Neuronal stem cell (in vitro differentiated cells): Measurements from ENCODE around the gene NR5A2. TPM values are rescaled to one million over a fixed set of nuclear protein-coding genes. Genes with fewer than 3 reads are reported as not detected.

Experiments
- DNase-seq: peaks from one replicate; pipeline ENCODE4 v3.0.0-alpha.2; 2013; ENCODE audit warnings: low spot score
- H2AFZ ChIP-seq: one replicate; pipeline ENCODE4 v1.6.1; 2013; ENCODE audit warnings: mild to moderate bottlenecking, low read length, inconsistent platforms
- H2AK5ac ChIP-seq: 2 replicates; pipeline ENCODE4 v1.6.1; 2013; ENCODE audit warnings: low read depth, mild to moderate bottlenecking, inconsistent platforms, low read length, moderate library complexity, mixed read lengths
- H2BK120ac ChIP-seq: 2 replicates; pipeline ENCODE4 v1.6.1; 2013; ENCODE audit warnings: low read depth, mild to moderate bottlenecking, inconsistent platforms, low read length, moderate library complexity, mixed read lengths
- H2BK12ac ChIP-seq: one replicate; pipeline ENCODE4 v1.6.1; 2013; ENCODE audit warnings: low read length, inconsistent platforms
- H2BK15ac ChIP-seq: 2 replicates; pipeline ENCODE4 v1.6.1; 2013; ENCODE audit warnings: mild to moderate bottlenecking, low read length, inconsistent platforms, mixed read lengths
- H2BK5ac ChIP-seq: one replicate; pipeline ENCODE4 v1.6.1; 2013; ENCODE audit warnings: inconsistent platforms, mild to moderate bottlenecking, low read length, moderate library complexity
- H3K14ac ChIP-seq: one replicate; pipeline ENCODE4 v1.6.1; 2013; ENCODE audit warnings: low read length, inconsistent platforms
- H3K18ac ChIP-seq: 2 replicates; pipeline ENCODE4 v1.6.1; 2013; ENCODE audit warnings: low read length, inconsistent platforms
- H3K23ac ChIP-seq: 2 replicates; pipeline ENCODE4 v1.6.1; 2013; ENCODE audit warnings: low read depth, mild to moderate bottlenecking, mixed read lengths, low read length, inconsistent platforms; ENCODE audit not compliant: poor library complexity
- H3K27ac ChIP-seq: replicated peaks from 3 replicates; pipeline ENCODE4 v1.5.1; 2013; ENCODE audit warnings: low read length, inconsistent platforms
- H3K27me3 ChIP-seq, 3 experiments: 2 replicates each; pipeline ENCODE4 v1.6.1; 2013; ENCODE audit warnings: low read length in 3 of 3, mild to moderate bottlenecking in 2 of 3, inconsistent platforms in 1 of 3, low read depth in 1 of 3, mixed read lengths in 1 of 3, moderate library complexity in 1 of 3; ENCODE audit not compliant: control insufficient read depth in 3 of 3, insufficient read depth in 3 of 3
- H3K36me3 ChIP-seq, 2 donors: replicated peaks in 1 of 2; 2 replicates each; pipeline ENCODE4 v1.6.1; 2013; ENCODE audit warnings: low read length in 2 of 2; ENCODE audit not compliant: control insufficient read depth in 2 of 2, insufficient read depth in 2 of 2
- H3K4ac ChIP-seq: 2 replicates; pipeline ENCODE4 v1.6.1; 2013; ENCODE audit warnings: inconsistent platforms, mild to moderate bottlenecking, low read length, moderate library complexity
- H3K4me1 ChIP-seq, 2 donors: 1 replicate in 1 of 2; 2 replicates in 1 of 2; pipeline ENCODE4 v1.6.1; 2013; ENCODE audit warnings: low read length in 2 of 2, low read depth in 1 of 2; ENCODE audit not compliant: control insufficient read depth in 2 of 2, insufficient read depth in 1 of 2
- H3K4me2 ChIP-seq: one replicate; pipeline ENCODE4 v1.6.1; 2013; ENCODE audit warnings: mild to moderate bottlenecking, low read length, inconsistent platforms; ENCODE audit not compliant: insufficient read depth, poor library complexity, severe bottlenecking
- H3K4me3 ChIP-seq, 2 donors: 2 replicates each; pipeline ENCODE4 v1.5.1; 2013; ENCODE audit warnings: low read length in 2 of 2, mild to moderate bottlenecking in 2 of 2, inconsistent platforms in 1 of 2, moderate library complexity in 1 of 2
- H3K79me1 ChIP-seq: one replicate; pipeline ENCODE4 v1.6.1; 2013; ENCODE audit warnings: low read depth, mild to moderate bottlenecking, inconsistent platforms, low read length, moderate library complexity
- H3K9ac ChIP-seq: one replicate; pipeline ENCODE4 v1.6.1; 2013; ENCODE audit warnings: mild to moderate bottlenecking, low read depth, low read length, inconsistent platforms; ENCODE audit not compliant: poor library complexity
- H3K9me3 ChIP-seq, 2 donors: replicated peaks in 1 of 2; 2 replicates each; pipeline versions ENCODE3 to v1.6.1; 2013; ENCODE audit warnings: low read length in 2 of 2, mild to moderate bottlenecking in 2 of 2, inconsistent platforms in 1 of 2, low read depth in 1 of 2, mixed read lengths in 1 of 2, moderate library complexity in 1 of 2; ENCODE audit not compliant: control insufficient read depth in 2 of 2, insufficient read depth in 1 of 2
- H4K8ac ChIP-seq: one replicate; pipeline ENCODE4 v1.6.1; 2013; ENCODE audit warnings: low read depth, mild to moderate bottlenecking, inconsistent platforms, low read length, moderate library complexity
- H4K91ac ChIP-seq: one replicate; pipeline ENCODE4 v1.6.1; 2013; ENCODE audit warnings: low read length, low read depth, mild to moderate bottlenecking, inconsistent platforms; ENCODE audit not compliant: poor library complexity
- WGBS, 2 donors: extraction: QIAGEN DNeasy Blood & Tissue Kit; methylation state at CpG; one replicate each; pipeline ENCODE4 v1.1.7; 2013; ENCODE audit warnings: missing lambda C conversion rate in 2 of 2, mixed read lengths in 1 of 2; ENCODE audit not compliant: insufficient read length in 2 of 2, insufficient replicate concordance in 1 of 2; ENCODE audit errors: extremely low coverage in 2 of 2; 5-methylcytosine and 5-hydroxymethylcytosine counted together
- polyA plus RNA-seq, 2 experiments: library from polyadenylated mRNA; stranded (reverse); fragments of 200-250 nt; gene quantifications; one replicate each; pipeline ENCODE4 v1.2.3, GENCODE V29; 2013

Gene NR5A2
- 0.07 TPM for polyA plus RNA-seq (2013, experiment 1 of 2)
- 0.07 TPM for polyA plus RNA-seq (2013, experiment 2 of 2)

- peaks cover 2 to 6% of the 10 kb centered on the region in 2 donors for H3K4me1 ChIP-seq
- no peak within 1 kb of the TSS for H3K4me2 ChIP-seq
- no peak within 1 kb of the TSS for H3K4ac ChIP-seq
- no peak within 1 kb of the TSS for H3K14ac ChIP-seq
- no peak within 1 kb of the TSS for H2AK5ac ChIP-seq
- H3K9me3 ChIP-seq: peaks cover 0 to 5% of the 10 kb centered on the region in 2 donors
- no peak within 1 kb of the TSS for H3K9ac ChIP-seq
- peak within 1 kb of the TSS; percentile 86 for H2AFZ ChIP-seq
- no peaks in the 10 kb centered on the region for H3K36me3 ChIP-seq
- no peak within 1 kb of the TSS for H4K91ac ChIP-seq
- no peak within 1 kb of the TSS for H3K23ac ChIP-seq
- no peak within 1 kb of the TSS for H3K27ac ChIP-seq
- H2BK15ac ChIP-seq: no peak within 1 kb of the TSS
- H2BK120ac ChIP-seq: no peak within 1 kb of the TSS
- peak within 1 kb of the TSS in 1 of 2 donors; percentile 63 for H3K4me3 ChIP-seq
- WGBS, 2 donors: no CpG with 5 or more reads among the region's 1 CpG
- H4K8ac ChIP-seq: no peak within 1 kb of the TSS
- H2BK5ac ChIP-seq: no peak within 1 kb of the TSS
- peaks cover 5 to 64% (median 25%) of the 10 kb centered on the region in 3 experiments for H3K27me3 ChIP-seq
- H3K18ac ChIP-seq: no peak within 1 kb of the TSS
- H2BK12ac ChIP-seq: no peak within 1 kb of the TSS
- no peaks in the 10 kb centered on the region for H3K79me1 ChIP-seq
- no peak for DNase-seq
Measured at GRCh38 chr1:200027264-200027823, at the start of gene NR5A2. TSS of gene NR5A2 (plus strand) at chr1:200027710. CDS start at chr1:200027848, 138 bp downstream.

- Histone ChIP-seq H2AK5ac (no peak overlapping the region), H3K9ac (no peak overlapping the region), H3K36me3 (no peaks in the 10 kb centered on the region), H3K18ac (no peak overlapping the region), H2BK120ac (no peak overlapping the region), H3K4ac (no peak overlapping the region), H3K27ac (no peak overlapping the region), H3K9me3 (no peaks in the 10 kb centered on the region), H4K8ac (no peak overlapping the region), H3K23ac (no peak overlapping the region), H3K4me2 (no peak overlapping the region), H2BK15ac (no peak overlapping the region), H2AFZ (no peak overlapping the region), H3K4me1 (peaks cover 0 to 4% of the 10 kb centered on the region in 2 donors), H3K4me3 (no peak overlapping the region), H3K14ac (no peak overlapping the region), H3K27me3 (peaks cover 0 to 1% (median 0%) of the 10 kb centered on the region in 3 experiments), H2BK5ac (no peak overlapping the region), H4K91ac (no peak overlapping the region), H2BK12ac (no peak overlapping the region), H3K79me1 (no peaks in the 10 kb centered on the region)
- no CpG with 5 or more reads among the region's 7 CpGs for WGBS, 2 donors
- no peak for DNase-seq
Measured at GRCh38 chr1:199978408-199978940, 49.0 kb upstream of the NR5A2 start.

- no peaks in the 10 kb centered on the region for H3K36me3 ChIP-seq
- H4K8ac ChIP-seq: no peak overlapping the region
- no CpG with 5 or more reads among the region's 1 CpG for WGBS, 2 donors
Measured at GRCh38 chr1:199979071-199979470, 48.4 kb upstream of the NR5A2 start.

GRCh38 chr1:199981584-199981983, 45.9 kb upstream of the NR5A2 start:
- Histone ChIP-seq H3K4me2 (no peak overlapping the region), H2BK5ac (no peak overlapping the region), H4K91ac (no peak overlapping the region), H4K8ac (no peak overlapping the region), H2AK5ac (no peak overlapping the region), H3K18ac (no peak overlapping the region), H2BK12ac (no peak overlapping the region), H3K9me3 (no peaks in the 10 kb centered on the region), H2BK15ac (no peak overlapping the region), H2BK120ac (no peak overlapping the region), H3K4me1 (peaks cover 0 to under 1% of the 10 kb centered on the region in 2 donors), H2AFZ (no peak overlapping the region), H3K23ac (no peak overlapping the region), H3K79me1 (no peaks in the 10 kb centered on the region), H3K27ac (no peak overlapping the region), H3K4ac (no peak overlapping the region), H3K4me3 (no peak overlapping the region), H3K9ac (no peak overlapping the region), H3K36me3 (no peaks in the 10 kb centered on the region), H3K27me3 (no peaks in the 10 kb centered on the region), H3K14ac (no peak overlapping the region)
- WGBS, 2 donors: no CpG with 5 or more reads among the region's 1 CpG
- DNase-seq: no peak

More at GRCh38 chr1:199979071-199979470, 48.4 kb upstream of the NR5A2 start:
- Histone ChIP-seq H2BK5ac (no peak overlapping the region), H4K91ac (no peak overlapping the region), H2BK15ac (no peak overlapping the region), H3K9me3 (no peaks in the 10 kb centered on the region), H3K4me1 (peaks cover 0 to 4% of the 10 kb centered on the region in 2 donors), H3K14ac (no peak overlapping the region), H3K4me2 (no peak overlapping the region), H3K27ac (no peak overlapping the region), H3K79me1 (no peaks in the 10 kb centered on the region), H3K9ac (no peak overlapping the region), H2AFZ (no peak overlapping the region), H3K4ac (no peak overlapping the region), H3K18ac (no peak overlapping the region), H3K27me3 (no peaks in the 10 kb centered on the region), H3K23ac (no peak overlapping the region), H3K4me3 (no peak overlapping the region), H2BK120ac (no peak overlapping the region), H2AK5ac (no peak overlapping the region), H2BK12ac (no peak overlapping the region)
- DNase-seq: no peak
